Thyroid gland (tissue), 4 donors: ENCODE data around the gene NUMBL. TPM values are rescaled to one million over a fixed set of nuclear protein-coding genes. Genes with fewer than 3 reads are reported as not detected.

Experiments
- DNase-seq, 2 donors: peaks; one replicate each; pipeline ENCODE4 v3.0.0-alpha.2; 2019
- H3K27ac ChIP-seq, 3 donors: fragments of 200-600 bp; sonication (generic); 1 replicate in 2 of 3; 2 replicates in 1 of 3; pipeline ENCODE4 v1.5.1; 2016 to 2019; ENCODE audit warnings: mild to moderate bottlenecking in 1 of 3, moderate library complexity in 1 of 3
- H3K27me3 ChIP-seq: fragments of 200-600 bp; sonication (generic); one replicate; pipeline ENCODE4 v1.5.1; 2019
- H3K36me3 ChIP-seq, 2 donors: fragments of 200-600 bp; sonication (generic); one replicate each; pipeline ENCODE4 v1.5.1; 2016 to 2019
- H3K4me1 ChIP-seq, 2 donors: fragments of 200-600 bp; sonication (generic); one replicate each; pipeline ENCODE4 v1.5.1; 2017 to 2019
- H3K4me3 ChIP-seq, 3 donors: fragments of 200-600 bp; sonication (generic); replicated peaks in 1 of 3; 1 replicate in 2 of 3; 2 replicates in 1 of 3; pipeline ENCODE4 v1.5.1; 2016; ENCODE audit warnings: mild to moderate bottlenecking in 1 of 3
- H3K9me3 ChIP-seq: fragments of 200-600 bp; sonication (generic); one replicate; pipeline ENCODE4 v1.5.1; 2017
- POLR2A ChIP-seq, 2 donors: fragments of 450-650 bp; IDR thresholded peaks; one replicate each; pipeline ENCODE4 v1.6.1; 2017; ENCODE audit warnings: antibody characterized with exemption in 2 of 2, mild to moderate bottlenecking in 2 of 2, moderate library complexity in 1 of 2
- WGBS, 2 donors: methylation state at CpG; one replicate each; pipeline ENCODE4 v1.1.5; 2017; 5-methylcytosine and 5-hydroxymethylcytosine counted together
- intact Hi-C: fragments of 100-400 bp; cut with DNase I; formaldehyde crosslinking; loops from one replicate; pipeline ENCODE4 v1.15.1; 2023
- total RNA-seq, 4 donors: library from RNA; depleted of rRNA; stranded (reverse); fragments of >200 nt; gene quantifications; one replicate each; pipeline ENCODE4 v1.2.3, GENCODE V29; 2016
- TF ChIP-seq, protein P1 (sequence below), 6 experiments: fragments of 200-600 bp in 3 of 6; fragments of 450-650 bp in 3 of 6; sonication (generic) in 3 of 6; IDR thresholded peaks; one replicate each; pipeline ENCODE4 v1.5.1; 2016 to 2019; ENCODE audit warnings: antibody characterized with exemption in 6 of 6, mild to moderate bottlenecking in 2 of 6, inconsistent platforms in 1 of 6, moderate library complexity in 1 of 6

NUMBL gene
- total RNA-seq, 4 donors from 2014 or later = 14.2 to 22.5 (median 17.0) TPM

DNA sequence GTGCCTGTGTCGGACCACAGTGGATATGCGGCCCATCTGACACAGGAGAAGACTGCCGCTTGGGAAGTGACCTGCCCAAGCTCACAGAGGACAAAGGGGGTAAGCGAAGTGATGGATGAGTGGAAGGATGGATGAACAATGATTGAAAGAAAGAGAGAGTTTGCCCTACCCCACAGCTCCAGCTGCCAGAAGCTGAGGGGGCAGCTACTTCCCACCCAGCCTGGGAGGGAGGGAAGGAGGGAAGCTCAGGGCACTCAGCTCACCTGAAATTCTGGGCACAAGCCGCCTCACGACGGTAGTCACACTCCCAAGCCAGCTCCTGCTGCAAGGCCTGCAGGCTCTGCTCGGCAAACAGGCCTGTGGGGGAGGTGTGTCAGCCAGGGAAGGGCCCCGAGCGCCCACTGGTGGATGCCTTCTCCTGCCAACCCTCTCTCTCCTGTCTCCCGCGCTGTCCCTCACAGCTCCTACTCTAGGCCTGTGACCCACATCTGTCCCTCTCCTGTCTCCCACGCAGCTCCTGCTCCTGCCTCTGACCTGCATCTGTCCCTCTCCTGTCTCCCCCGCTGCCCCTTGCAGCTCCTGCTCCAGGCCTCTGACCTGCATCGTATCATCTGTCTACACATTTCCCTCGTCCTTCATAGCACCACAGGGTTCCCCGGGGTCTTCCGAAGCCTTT lies 12.0 kb upstream of the NUMBL start:
- no peak for TF ChIP-seq POLR2A (IDR thresholded peaks at IDR 0.05)
- TF ChIP-seq, protein P1, sequence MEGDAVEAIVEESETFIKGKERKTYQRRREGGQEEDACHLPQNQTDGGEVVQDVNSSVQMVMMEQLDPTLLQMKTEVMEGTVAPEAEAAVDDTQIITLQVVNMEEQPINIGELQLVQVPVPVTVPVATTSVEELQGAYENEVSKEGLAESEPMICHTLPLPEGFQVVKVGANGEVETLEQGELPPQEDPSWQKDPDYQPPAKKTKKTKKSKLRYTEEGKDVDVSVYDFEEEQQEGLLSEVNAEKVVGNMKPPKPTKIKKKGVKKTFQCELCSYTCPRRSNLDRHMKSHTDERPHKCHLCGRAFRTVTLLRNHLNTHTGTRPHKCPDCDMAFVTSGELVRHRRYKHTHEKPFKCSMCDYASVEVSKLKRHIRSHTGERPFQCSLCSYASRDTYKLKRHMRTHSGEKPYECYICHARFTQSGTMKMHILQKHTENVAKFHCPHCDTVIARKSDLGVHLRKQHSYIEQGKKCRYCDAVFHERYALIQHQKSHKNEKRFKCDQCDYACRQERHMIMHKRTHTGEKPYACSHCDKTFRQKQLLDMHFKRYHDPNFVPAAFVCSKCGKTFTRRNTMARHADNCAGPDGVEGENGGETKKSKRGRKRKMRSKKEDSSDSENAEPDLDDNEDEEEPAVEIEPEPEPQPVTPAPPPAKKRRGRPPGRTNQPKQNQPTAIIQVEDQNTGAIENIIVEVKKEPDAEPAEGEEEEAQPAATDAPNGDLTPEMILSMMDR (IDR thresholded peaks at IDR 0.05) = no peak
- 81 to 86% methylated on average over 17 to 18 of the region's 18 CpGs for WGBS, 2 donors
- no peak for DNase-seq
- no peaks in the 10 kb centered on the region for H3K4me1 ChIP-seq
- intact Hi-C loops = no loop called here
- no peaks in the 10 kb centered on the region for H3K27me3 ChIP-seq
- no peak overlapping the region for H3K27ac ChIP-seq
- no peaks in the 10 kb centered on the region for H3K9me3 ChIP-seq
- no peak overlapping the region for H3K4me3 ChIP-seq
- peaks cover 31 to 35% of the 10 kb centered on the region in 2 donors for H3K36me3 ChIP-seq

DNA sequence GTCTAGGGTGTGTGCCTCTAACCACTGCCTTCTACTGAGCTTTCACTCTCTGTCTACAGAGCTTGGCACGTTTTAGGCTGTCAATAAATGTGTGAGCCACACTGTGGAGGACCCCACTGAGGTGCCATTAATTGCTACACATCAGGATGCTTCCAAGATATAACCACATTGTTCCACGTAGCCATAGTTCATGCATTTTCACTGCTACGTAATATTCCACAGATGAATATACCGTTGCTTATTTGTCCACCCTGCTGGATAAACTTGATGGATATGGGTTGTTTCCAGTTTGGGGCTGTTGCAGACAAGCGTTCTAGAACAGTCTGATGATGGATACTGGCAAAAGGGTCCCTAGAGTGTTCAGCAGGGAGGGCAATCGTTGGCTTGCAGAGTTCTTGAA lies 11.3 kb upstream of the NUMBL start:
- Histone ChIP-seq H3K27me3 (no peaks in the 10 kb centered on the region), H3K4me1 (no peaks in the 10 kb centered on the region), H3K36me3 (peaks cover 31 to 35% of the 10 kb centered on the region in 2 donors), H3K27ac (no peak overlapping the region), H3K4me3 (no peak overlapping the region), H3K9me3 (no peaks in the 10 kb centered on the region)
- no peak for TF ChIP-seq POLR2A (IDR thresholded peaks at IDR 0.05)
- TF ChIP-seq, protein P1 (IDR thresholded peaks at IDR 0.05) = no peak
- 95 to 98% methylated on average over 6 of the region's 6 CpGs for WGBS, 2 donors
- intact Hi-C loops = no loop called here
- no peak for DNase-seq

DNA sequence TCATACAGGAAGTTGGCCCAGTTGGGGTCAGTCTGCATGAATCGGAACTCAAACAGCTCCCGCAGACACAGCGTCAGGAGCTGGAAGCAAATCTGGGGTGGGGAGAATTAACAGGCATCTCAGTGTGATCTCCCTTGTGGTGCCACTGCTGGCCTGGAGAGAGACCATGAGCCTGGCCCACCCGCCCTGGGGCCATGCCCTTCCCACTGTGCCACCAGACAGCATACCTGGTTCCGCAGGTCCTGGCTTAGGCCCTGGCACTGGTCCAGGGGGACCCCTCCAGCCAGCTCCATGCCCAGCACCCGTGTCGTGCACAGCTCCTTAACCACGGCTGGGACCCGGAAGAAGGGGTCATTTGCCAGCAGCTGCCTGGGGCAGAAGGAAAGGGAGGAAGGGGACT lies 9.6 kb upstream of the NUMBL start:
- no peak for DNase-seq
- 89 to 100% methylated on average over 4 to 9 of the region's 9 CpGs for WGBS, 2 donors
- H3K4me3 ChIP-seq = no peak overlapping the region
- intact Hi-C loops = no loop called here
- no peak for TF ChIP-seq POLR2A (IDR thresholded peaks at IDR 0.05)
- TF ChIP-seq, protein P1 (IDR thresholded peaks at IDR 0.05) = no peak
- H3K9me3 ChIP-seq = no peaks in the 10 kb centered on the region
- H3K4me1 ChIP-seq = no peaks in the 10 kb centered on the region
- no peaks in the 10 kb centered on the region for H3K27me3 ChIP-seq
- H3K27ac ChIP-seq = no peak overlapping the region
- peaks cover 25 to 26% of the 10 kb centered on the region in 2 donors for H3K36me3 ChIP-seq

DNA sequence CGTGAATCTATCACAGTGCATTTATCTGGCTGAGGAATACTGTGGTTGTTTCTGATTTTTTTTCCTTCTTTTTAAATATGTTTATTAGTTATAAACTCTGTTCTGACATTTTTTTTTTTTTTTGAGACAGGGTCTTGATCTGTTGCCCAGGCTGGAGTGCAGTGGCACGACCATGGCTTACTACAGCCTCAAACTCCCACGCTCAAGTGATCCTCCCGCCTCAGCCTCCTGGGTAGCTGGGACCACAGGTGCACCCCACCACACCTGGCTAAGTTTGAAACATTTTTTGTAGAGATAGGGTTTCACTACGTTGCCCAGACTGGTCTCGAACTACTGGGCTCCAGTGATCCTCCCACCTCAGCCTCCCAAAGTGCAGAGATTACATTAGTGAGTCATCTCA lies 6.6 kb upstream of the NUMBL start:
- Histone ChIP-seq H3K4me3 (no peak overlapping the region), H3K27ac (no peak overlapping the region), H3K36me3 (peaks cover 5 to 12% of the 10 kb centered on the region in 2 donors), H3K4me1 (no peaks in the 10 kb centered on the region), H3K27me3 (no peaks in the 10 kb centered on the region), H3K9me3 (no peaks in the 10 kb centered on the region)
- 97 to 98% methylated on average over 6 of the region's 6 CpGs for WGBS, 2 donors
- intact Hi-C loops = no loop called here
- no peak for TF ChIP-seq POLR2A (IDR thresholded peaks at IDR 0.05)
- TF ChIP-seq, protein P1 (IDR thresholded peaks at IDR 0.05) = no peak
- DNase-seq = no peak

DNA sequence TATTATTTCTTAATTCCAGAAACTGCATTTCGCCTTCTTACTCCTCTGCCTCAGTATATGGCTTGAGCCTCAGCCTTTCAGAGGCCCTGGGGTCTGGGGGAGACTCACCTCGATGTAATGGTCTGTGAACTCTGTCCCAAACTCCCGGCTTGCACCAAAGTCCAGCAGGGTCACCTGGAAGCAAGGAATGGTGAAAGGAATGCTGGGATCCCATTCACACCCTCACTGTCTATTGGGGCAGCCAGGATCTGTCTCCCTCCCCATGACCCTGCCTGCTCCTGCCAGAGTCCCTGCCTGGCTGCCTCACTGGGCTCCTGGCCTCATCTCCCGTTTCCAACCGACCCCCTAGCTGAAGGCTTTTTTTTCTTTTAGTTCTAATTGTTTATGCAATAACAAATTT lies 5.4 kb upstream of the NUMBL start:
- TF ChIP-seq, protein P1 (IDR thresholded peaks at IDR 0.05) = no peak
- TF ChIP-seq POLR2A (IDR thresholded peaks at IDR 0.05) = no peak
- no peak for DNase-seq
- Histone ChIP-seq H3K9me3 (no peaks in the 10 kb centered on the region), H3K27ac (no peak overlapping the region), H3K36me3 (peaks cover 0 to 12% of the 10 kb centered on the region in 2 donors), H3K4me3 (no peak overlapping the region), H3K4me1 (peaks cover 4 to 7% of the 10 kb centered on the region in 2 donors), H3K27me3 (no peaks in the 10 kb centered on the region)
- WGBS, 2 donors = 94 to 96% methylated on average over 5 of the region's 5 CpGs
- intact Hi-C loops = no loop called here
